ENCODE results near the gene ISYNA1. TPM values are rescaled to one million over a fixed set of nuclear protein-coding genes. Genes with fewer than 3 reads are reported as not detected.

The ISYNA1 gene
- total and polyA plus RNA-seq, 9 donors = 85.8 to 221 (median 165) TPM

GRCh38 chr19:18393836-18394235 is 44.1 kb downstream of the ISYNA1 start:
- Histone ChIP-seq H3K27ac (ENCODE audit: low read length) (peak overlapping the region; percentile 3), H3K4me1 (ENCODE audit: control insufficient read depth, insufficient read depth, low read length) (peaks cover 12% of the 10 kb centered on the region), H3K27me3 (ENCODE audit: control insufficient read depth, insufficient read depth, low read length) (peaks cover 31% of the 10 kb centered on the region), H3K36me3 (ENCODE audit: control insufficient read depth, insufficient read depth, low read length) (no peaks in the 10 kb centered on the region), H3K4me3 (ENCODE audit: low read length) (no peak overlapping the region), H3K9me3 (replicated peaks; ENCODE audit: control insufficient read depth, low read depth, low read length) (peaks cover 2% of the 10 kb centered on the region)
- WGBS (ENCODE audit: insufficient coverage) = 43% methylated on average over 7 of the region's 7 CpGs
- peak; percentile 58 for DNase-seq

GRCh38 chr19:18392926-18393325 is 45.0 kb downstream of the ISYNA1 start:
- Histone ChIP-seq H3K36me3 (ENCODE audit: control insufficient read depth, insufficient read depth, low read length) (no peaks in the 10 kb centered on the region), H3K27me3 (ENCODE audit: control insufficient read depth, insufficient read depth, low read length) (peaks cover 35% of the 10 kb centered on the region), H3K27ac (ENCODE audit: low read length) (peak overlapping the region; percentile 9), H3K9me3 (replicated peaks; ENCODE audit: control insufficient read depth, low read depth, low read length) (peaks cover 2% of the 10 kb centered on the region), H3K4me3 (ENCODE audit: low read length) (no peak overlapping the region), H3K4me1 (ENCODE audit: control insufficient read depth, insufficient read depth, low read length) (peaks cover 21% of the 10 kb centered on the region)
- WGBS (ENCODE audit: insufficient coverage) = no CpG with 5 or more reads among the region's 5 CpGs
- no peak for DNase-seq

GRCh38 chr19:18392417-18392816 is 45.5 kb downstream of the ISYNA1 start:
- H3K9me3 ChIP-seq (replicated peaks; ENCODE audit: control insufficient read depth, low read depth, low read length) = peaks cover 2% of the 10 kb centered on the region
- no CpG with 5 or more reads among the region's 11 CpGs for WGBS (ENCODE audit: insufficient coverage)
- no peak overlapping the region for H3K4me3 ChIP-seq (ENCODE audit: low read length)
- H3K27ac ChIP-seq (ENCODE audit: low read length) = peak overlapping the region; percentile 1
- peaks cover 33% of the 10 kb centered on the region for H3K27me3 ChIP-seq (ENCODE audit: control insufficient read depth, insufficient read depth, low read length)
- DNase-seq = peak; percentile 54
- H3K4me1 ChIP-seq (ENCODE audit: control insufficient read depth, insufficient read depth, low read length) = peaks cover 18% of the 10 kb centered on the region
- no peaks in the 10 kb centered on the region for H3K36me3 ChIP-seq (ENCODE audit: control insufficient read depth, insufficient read depth, low read length)

GRCh38 chr19:18391509-18392075 is 46.3 kb downstream of the ISYNA1 start:
- H3K4me1 ChIP-seq (ENCODE audit: control insufficient read depth, insufficient read depth, low read length) = peaks cover 14% of the 10 kb centered on the region
- H3K4me3 ChIP-seq (ENCODE audit: low read length) = no peak overlapping the region
- H3K36me3 ChIP-seq (ENCODE audit: control insufficient read depth, insufficient read depth, low read length) = no peaks in the 10 kb centered on the region
- peaks cover 2% of the 10 kb centered on the region for H3K9me3 ChIP-seq (replicated peaks; ENCODE audit: control insufficient read depth, low read depth, low read length)
- no peak overlapping the region for H3K27ac ChIP-seq (ENCODE audit: low read length)
- WGBS (ENCODE audit: insufficient coverage) = 81% methylated on average over 3 of the region's 9 CpGs
- peaks cover 34% of the 10 kb centered on the region for H3K27me3 ChIP-seq (ENCODE audit: control insufficient read depth, insufficient read depth, low read length)
- no peak for DNase-seq

- WGBS (ENCODE audit: insufficient coverage) = 84% methylated on average over 2 of the region's 6 CpGs
- no peak overlapping the region for H3K27ac ChIP-seq (ENCODE audit: low read length)
- H3K36me3 ChIP-seq (ENCODE audit: control insufficient read depth, insufficient read depth, low read length) = no peaks in the 10 kb centered on the region
- H3K4me3 ChIP-seq (ENCODE audit: low read length) = no peak overlapping the region
- H3K9me3 ChIP-seq (replicated peaks; ENCODE audit: control insufficient read depth, low read depth, low read length) = peaks cover 2% of the 10 kb centered on the region
- peaks cover 21% of the 10 kb centered on the region for H3K4me1 ChIP-seq (ENCODE audit: control insufficient read depth, insufficient read depth, low read length)
- no peak for DNase-seq
- H3K27me3 ChIP-seq (ENCODE audit: control insufficient read depth, insufficient read depth, low read length) = peaks cover 37% of the 10 kb centered on the region
These were observed 47.6 kb downstream of the ISYNA1 start for GRCh38 chr19:18390065-18390907.

GRCh38 chr19:18389726-18390064 is 48.2 kb downstream of the ISYNA1 start:
- peaks cover 2% of the 10 kb centered on the region for H3K9me3 ChIP-seq (replicated peaks; ENCODE audit: control insufficient read depth, low read depth, low read length)
- H3K36me3 ChIP-seq (ENCODE audit: control insufficient read depth, insufficient read depth, low read length) = no peaks in the 10 kb centered on the region
- DNase-seq = no peak
- peaks cover 37% of the 10 kb centered on the region for H3K27me3 ChIP-seq (ENCODE audit: control insufficient read depth, insufficient read depth, low read length)
- no peak overlapping the region for H3K4me3 ChIP-seq (ENCODE audit: low read length)
- peaks cover 21% of the 10 kb centered on the region for H3K4me1 ChIP-seq (ENCODE audit: control insufficient read depth, insufficient read depth, low read length)
- no peak overlapping the region for H3K27ac ChIP-seq (ENCODE audit: low read length)

- peaks cover 2% of the 10 kb centered on the region for H3K9me3 ChIP-seq (replicated peaks; ENCODE audit: control insufficient read depth, low read depth, low read length)
- DNase-seq = no peak
- 84% methylated on average over 3 of the region's 13 CpGs for WGBS (ENCODE audit: insufficient coverage)
- no peak overlapping the region for H3K4me3 ChIP-seq (ENCODE audit: low read length)
- H3K4me1 ChIP-seq (ENCODE audit: control insufficient read depth, insufficient read depth, low read length) = peaks cover 21% of the 10 kb centered on the region
- no peaks in the 10 kb centered on the region for H3K36me3 ChIP-seq (ENCODE audit: control insufficient read depth, insufficient read depth, low read length)
- no peak overlapping the region for H3K27ac ChIP-seq (ENCODE audit: low read length)
- H3K27me3 ChIP-seq (ENCODE audit: control insufficient read depth, insufficient read depth, low read length) = peaks cover 37% of the 10 kb centered on the region
These were observed 48.8 kb downstream of the ISYNA1 start for GRCh38 chr19:18388960-18389725.

- Histone ChIP-seq H3K27me3 (ENCODE audit: control insufficient read depth, insufficient read depth, low read length) (peaks cover 37% of the 10 kb centered on the region), H3K27ac (ENCODE audit: low read length) (no peak overlapping the region), H3K4me3 (ENCODE audit: low read length) (peak overlapping the region; percentile 26), H3K36me3 (ENCODE audit: control insufficient read depth, insufficient read depth, low read length) (no peaks in the 10 kb centered on the region), H3K9me3 (replicated peaks; ENCODE audit: control insufficient read depth, low read depth, low read length) (peaks cover 2% of the 10 kb centered on the region), H3K4me1 (ENCODE audit: control insufficient read depth, insufficient read depth, low read length) (peaks cover 21% of the 10 kb centered on the region)
- DNase-seq = peak; percentile 85
- WGBS (ENCODE audit: insufficient coverage) = 7% methylated on average over 86 of the region's 86 CpGs
These were observed 49.6 kb downstream of the ISYNA1 start for GRCh38 chr19:18388100-18388959.

GRCh38 chr19:18386543-18387271 is 51.2 kb downstream of the ISYNA1 start:
- no peak for DNase-seq
- Histone ChIP-seq H3K36me3 (ENCODE audit: control insufficient read depth, insufficient read depth, low read length) (no peaks in the 10 kb centered on the region), H3K27ac (ENCODE audit: low read length) (no peak overlapping the region), H3K27me3 (ENCODE audit: control insufficient read depth, insufficient read depth, low read length) (peaks cover 37% of the 10 kb centered on the region), H3K4me3 (ENCODE audit: low read length) (no peak overlapping the region), H3K4me1 (ENCODE audit: control insufficient read depth, insufficient read depth, low read length) (peaks cover 21% of the 10 kb centered on the region), H3K9me3 (replicated peaks; ENCODE audit: control insufficient read depth, low read depth, low read length) (peaks cover 2% of the 10 kb centered on the region)
- WGBS (ENCODE audit: insufficient coverage) = 82% methylated on average over 10 of the region's 14 CpGs
